H1 (cell line): Measurements from ENCODE around the gene CCNY. TPM values are rescaled to one million over a fixed set of nuclear protein-coding genes. Genes with fewer than 3 reads are reported as not detected.
A peak's percentile ranks its signal among the peaks of the same experiment; 100 is the strongest.

ENCODE experiments used
- CTCF ChIA-PET: fragments of 300-600 bp; sonication (Branson Sonifier 250); formaldehyde crosslinking; loops from one replicate; lab custom pipeline; 2021; ENCODE audit not compliant: partially characterized antibody; lab: Charles Lee
- POLR2A ChIA-PET: fragments of 300-600 bp; sonication (Branson Sonifier 250); formaldehyde crosslinking; loops from one replicate; lab custom pipeline; 2021; ENCODE audit warnings: inconsistent platforms; ENCODE audit not compliant: partially characterized antibody; lab: Charles Lee
- DNase-seq, 2 experiments: peaks; one replicate each; pipeline versions ENCODE4 v3.0.0 to v3.0.0-alpha.2; 2010 to 2022; ENCODE audit warnings: low spot score in 2 of 2, low read depth in 1 of 2, mixed read lengths in 1 of 2
- FAIRE-seq: peaks from 2 replicates; lab custom pipeline; 2011; peaks lifted over from hg19 to GRCh38; lab: Jason Lieb, UNC
- H2AFZ ChIP-seq: 2 replicates; pipeline ENCODE4 v1.8.1; 2012; ENCODE audit warnings: low read length, inconsistent platforms
- H2AK5ac ChIP-seq: 2 replicates; pipeline ENCODE4 v1.6.1; 2013; ENCODE audit warnings: low read depth, low read length
- H2BK120ac ChIP-seq: replicated peaks from 2 replicates; pipeline ENCODE3; 2013; ENCODE audit warnings: low read depth, low read length, inconsistent platforms
- H2BK12ac ChIP-seq: 2 replicates; pipeline ENCODE4 v1.6.1; 2013; ENCODE audit warnings: low read depth, low read length
- H2BK15ac ChIP-seq: 2 replicates; pipeline ENCODE4 v1.6.1; 2013; ENCODE audit warnings: low read length
- H2BK20ac ChIP-seq: 2 replicates; pipeline ENCODE4 v1.6.1; 2013; ENCODE audit warnings: low read length
- H2BK5ac ChIP-seq: 2 replicates; pipeline ENCODE4 v1.6.1; 2013; ENCODE audit warnings: low read depth, low read length
- H3K14ac ChIP-seq: 2 replicates; pipeline ENCODE4 v1.6.1; 2013; ENCODE audit warnings: inconsistent platforms; ENCODE audit not compliant: insufficient read length
- H3K18ac ChIP-seq: 2 replicates; pipeline ENCODE4 v1.6.1; 2013; ENCODE audit warnings: low read length; ENCODE audit errors: extremely low read depth
- H3K23ac ChIP-seq: 2 replicates; pipeline ENCODE4 v1.6.1; 2013; ENCODE audit warnings: inconsistent platforms; ENCODE audit not compliant: insufficient read length
- H3K23me2 ChIP-seq: 2 replicates; pipeline ENCODE4 v1.6.1; 2013; ENCODE audit warnings: low read depth, low read length
- H3K27ac ChIP-seq: 2 replicates; pipeline ENCODE4 v1.6.1; 2011; ENCODE audit warnings: low read depth, low read length, inconsistent platforms
- H3K27me3 ChIP-seq, 4 experiments: replicated peaks in 1 of 4; 1 replicate in 1 of 4; 2 replicates in 3 of 4; pipeline versions ENCODE4 v1.6.1 to v1.8.1; 2011 to 2013; ENCODE audit warnings: low read length in 3 of 4, mild to moderate bottlenecking in 3 of 4, inconsistent platforms in 2 of 4, mixed read lengths in 2 of 4, moderate library complexity in 1 of 4; ENCODE audit not compliant: control insufficient read depth in 3 of 4, insufficient read depth in 3 of 4; ENCODE audit errors: extremely low read depth in 1 of 4
- H3K36me3 ChIP-seq, 4 experiments: 2 replicates each; pipeline versions ENCODE4 v1.6.1 to v1.8.1; 2011 to 2013; ENCODE audit warnings: mild to moderate bottlenecking in 4 of 4, low read length in 3 of 4, moderate library complexity in 2 of 4, control low read depth in 1 of 4, inconsistent platforms in 1 of 4; ENCODE audit not compliant: insufficient read depth in 4 of 4, control insufficient read depth in 2 of 4
- H3K4ac ChIP-seq: replicated peaks from 2 replicates; pipeline ENCODE3; 2013; ENCODE audit warnings: low read length, low read depth, mixed read lengths, inconsistent platforms; ENCODE audit not compliant: insufficient read length
- H3K4me1 ChIP-seq, 4 experiments: replicated peaks in 1 of 4; 1 replicate in 1 of 4; 2 replicates in 3 of 4; pipeline versions ENCODE4 v1.6.1 to v1.8.1; 2011 to 2013; ENCODE audit warnings: low read length in 3 of 4, inconsistent platforms in 2 of 4, mixed read lengths in 1 of 4; ENCODE audit not compliant: insufficient read depth in 4 of 4, control insufficient read depth in 3 of 4
- H3K4me2 ChIP-seq, 2 experiments: 2 replicates each; pipeline versions ENCODE4 v1.6.1 to v1.8.1; 2011 to 2013; ENCODE audit warnings: low read depth in 2 of 2, low read length in 2 of 2, control low read depth in 1 of 2, inconsistent platforms in 1 of 2, mild to moderate bottlenecking in 1 of 2; ENCODE audit not compliant: insufficient read depth in 1 of 2
- H3K4me3 ChIP-seq, 4 experiments: fragments of 200-600, 300-600 bp in 1 of 4; sonication (generic), shearing (Covaris generic), sonication (Bioruptor Twin) in 1 of 4; 2 replicates each; pipeline versions ENCODE4 v1.5.1 to v1.8.1; 2011 to 2016; ENCODE audit warnings: low read length in 4 of 4, low read depth in 3 of 4, control low read depth in 2 of 4, inconsistent platforms in 2 of 4, mild to moderate bottlenecking in 2 of 4, mixed read lengths in 1 of 4, moderate library complexity in 1 of 4; ENCODE audit not compliant: insufficient read depth in 2 of 4; ENCODE audit errors: extremely low read depth in 1 of 4
- H3K56ac ChIP-seq: replicated peaks from 2 replicates; pipeline ENCODE3; 2013; ENCODE audit warnings: low read depth, mild to moderate bottlenecking, mixed read lengths, low read length, inconsistent platforms; ENCODE audit not compliant: insufficient read length
- H3K79me1 ChIP-seq: 2 replicates; pipeline ENCODE4 v1.6.1; 2013; ENCODE audit warnings: low read depth, low read length, control low read depth
- H3K79me2 ChIP-seq, 2 experiments: 2 replicates each; pipeline versions ENCODE4 v1.6.1 to v1.8.1; 2012 to 2013; ENCODE audit warnings: low read length in 2 of 2, mild to moderate bottlenecking in 2 of 2, inconsistent platforms in 1 of 2; ENCODE audit not compliant: insufficient read depth in 2 of 2, control insufficient read depth in 1 of 2
- H3K9ac ChIP-seq, 4 experiments: replicated peaks in 1 of 4; 1 replicate in 1 of 4; 2 replicates in 3 of 4; pipeline versions ENCODE4 v1.6.1 to v1.8.1; 2011 to 2013; ENCODE audit warnings: low read depth in 3 of 4, low read length in 3 of 4, control low read depth in 2 of 4, mild to moderate bottlenecking in 2 of 4, moderate library complexity in 2 of 4, inconsistent platforms in 1 of 4; ENCODE audit errors: extremely low read depth in 1 of 4
- H3K9me3 ChIP-seq, 2 experiments: 2 replicates each; pipeline versions ENCODE4 v1.6.1 to v1.8.1; 2012 to 2013; ENCODE audit warnings: mild to moderate bottlenecking in 2 of 2, moderate library complexity in 2 of 2, control low read depth in 1 of 2, inconsistent platforms in 1 of 2, low read depth in 1 of 2, low read length in 1 of 2, mixed read lengths in 1 of 2; ENCODE audit not compliant: insufficient read depth in 2 of 2
- H4K20me1 ChIP-seq, 2 experiments: replicated peaks in 1 of 2; 2 replicates each; pipeline versions ENCODE3 to v1.8.1; 2011 to 2013; ENCODE audit warnings: inconsistent platforms in 2 of 2, low read length in 2 of 2, mild to moderate bottlenecking in 1 of 2; ENCODE audit not compliant: insufficient read depth in 2 of 2, control insufficient read depth in 1 of 2
- H4K5ac ChIP-seq: 2 replicates; pipeline ENCODE4 v1.6.1; 2013; ENCODE audit warnings: low read length, low read depth, mixed read lengths, inconsistent platforms; ENCODE audit not compliant: insufficient read length
- H4K8ac ChIP-seq: 2 replicates; pipeline ENCODE4 v1.8.0; 2013; ENCODE audit warnings: mild to moderate bottlenecking, moderate library complexity, low read length, inconsistent platforms; ENCODE audit not compliant: insufficient read depth; ENCODE audit errors: extremely low read depth
- H4K91ac ChIP-seq: replicated peaks from 2 replicates; pipeline ENCODE3; 2013; ENCODE audit warnings: low read length, mixed read lengths, inconsistent platforms; ENCODE audit not compliant: insufficient read length
- POLR2A ChIP-seq, 2 experiments: IDR thresholded peaks; 1 replicate in 1 of 2; 2 replicates in 1 of 2; pipeline ENCODE4 v1.6.1; 2011; ENCODE audit warnings: low read depth in 2 of 2, low read length in 2 of 2, mild to moderate bottlenecking in 2 of 2; ENCODE audit errors: control extremely low read depth in 1 of 2
- WGBS, 2 experiments: shearing (Covaris generic) in 1 of 2; methylation state at CpG; one replicate each; pipeline versions ENCODE4 v1.1.6 to v1.1.7; 2013 to 2015; ENCODE audit warnings: low lambda C conversion rate in 2 of 2, mixed read lengths in 2 of 2, inconsistent platforms in 1 of 2, low coverage in 1 of 2, missing lambda C conversion rate in 1 of 2; ENCODE audit not compliant: insufficient replicate concordance in 2 of 2, insufficient coverage in 1 of 2, insufficient read length in 1 of 2; ENCODE audit errors: extremely low coverage in 1 of 2, missing lambda C conversion rate in 1 of 2; 5-methylcytosine and 5-hydroxymethylcytosine counted together
- polyA plus RNA-seq, 7 experiments: library from polyadenylated mRNA; depleted of rRNA in 3 of 7; stranded (reverse) in 5 of 7; unstranded in 2 of 7; fragments of >200 nt in 5 of 7; fragments of 200-250 nt in 2 of 7; gene quantifications; 1 replicate in 5 of 7; 2 replicates in 1 of 7; 4 replicates in 1 of 7; pipeline versions ENCODE4 v1.2.1 to v1.2.3, GENCODE V29; 2011 to 2013; ENCODE audit warnings: missing spikeins in 2 of 7, mixed read lengths in 2 of 7
- total RNA-seq: library from RNA; stranded (reverse); fragmentation: NEBNext Ultra II Directional; extraction: Animal tissue kit (Norgen Biotek cat#: 25700); gene quantifications from 2 replicates; pipeline ENCODE4 v1.2.1, GENCODE V29; 2021

CCNY gene
- total and polyA plus RNA-seq, 2 of the 8 experiments (the other 6 are each of a cell fraction or from before 2014, with no cell fraction given), result 25.3 to 68.2 TPM

- H3K18ac ChIP-seq, result 0 out of 2 replicates have a peak overlapping the region, but pooled peaks have one; percentile 57
- no peaks in the 10 kb centered on the region for H3K9me3 ChIP-seq
- no peak overlapping the region for H3K14ac ChIP-seq
- no peak for FAIRE-seq
- no peak for DNase-seq
- H4K8ac ChIP-seq, result no peak overlapping the region
- no peak for TF ChIP-seq POLR2A (IDR thresholded peaks at IDR 0.05; ENCODE audit: control extremely low read depth in 1 of 2, low read depth in 2 of 2, low read length in 2 of 2)
- H3K27me3 ChIP-seq, result no peaks in the 10 kb centered on the region
- H2AFZ ChIP-seq, result no peak overlapping the region
- H4K20me1 ChIP-seq, result peaks cover 2 to 11% of the 10 kb centered on the region in 2 experiments
- 0 out of 2 replicates have a peak overlapping the region, but pooled peaks have one; percentile 34 for H2BK20ac ChIP-seq
- CTCF ChIA-PET, result interaction anchor here (1.5 kb wide), 1 partner anchor 169 kb away, joined by 4 read pairs; no protein-coding TSS in a partner anchor
- H3K23me2 ChIP-seq, result no peaks in the 10 kb centered on the region
- no peak overlapping the region for H3K56ac ChIP-seq
- no peak overlapping the region for H4K91ac ChIP-seq
- peak overlapping the region; percentile 29 for H2BK120ac ChIP-seq
- H2BK15ac ChIP-seq, result peak overlapping the region; percentile 41; the same call in 1 of the 2 replicates
- POLR2A ChIA-PET, result interaction anchor here (1.5 to 2.5 kb wide), 2 partner anchors 11 to 15 kb away, joined by 4 to 11 read pairs; no protein-coding TSS in a partner anchor
- H3K9ac ChIP-seq, result no peak overlapping the region
- H2BK5ac ChIP-seq, result no peak overlapping the region
- 85% methylated on average over 3 of the region's 3 CpGs; no CpG with 5 or more reads in 1 of the 2 experiments for WGBS, 2 experiments
- no peaks in the 10 kb centered on the region; a peak in 1 of 8 replicates for H3K36me3 ChIP-seq
- H3K4me1 ChIP-seq, result peaks cover 22 to 48% (median 34%) of the 10 kb centered on the region in 4 experiments
- H3K4me3 ChIP-seq, result no peak overlapping the region
- H3K79me1 ChIP-seq, result peaks cover 25% of the 10 kb centered on the region
- H3K4me2 ChIP-seq, result peak overlapping the region; percentile 36 to 41; a peak in 2 of 4 replicates
- H2BK12ac ChIP-seq, result no peak overlapping the region
- no peak overlapping the region for H3K27ac ChIP-seq
- no peak overlapping the region for H4K5ac ChIP-seq
- H3K23ac ChIP-seq, result no peak overlapping the region
- H2AK5ac ChIP-seq, result peak overlapping the region; percentile 68; the same call in 1 of the 2 replicates
- peaks cover 15 to 83% of the 10 kb centered on the region in 2 experiments for H3K79me2 ChIP-seq
- H3K4ac ChIP-seq, result peak overlapping the region; percentile 48
Observed at GRCh38 chr10:35394934-35395333, 58.6 kb downstream of the CCNY start.
